GM21786 (cell line): Measurements from ENCODE around the gene CCKAR.

Experiments
- ATAC-seq: cut with Tn5 transposase; IDR thresholded peaks from one replicate; pipeline ENCODE4 v1.9.1; 2021; ENCODE audit not compliant: unreplicated experiment

Gene CCKAR

DNA sequence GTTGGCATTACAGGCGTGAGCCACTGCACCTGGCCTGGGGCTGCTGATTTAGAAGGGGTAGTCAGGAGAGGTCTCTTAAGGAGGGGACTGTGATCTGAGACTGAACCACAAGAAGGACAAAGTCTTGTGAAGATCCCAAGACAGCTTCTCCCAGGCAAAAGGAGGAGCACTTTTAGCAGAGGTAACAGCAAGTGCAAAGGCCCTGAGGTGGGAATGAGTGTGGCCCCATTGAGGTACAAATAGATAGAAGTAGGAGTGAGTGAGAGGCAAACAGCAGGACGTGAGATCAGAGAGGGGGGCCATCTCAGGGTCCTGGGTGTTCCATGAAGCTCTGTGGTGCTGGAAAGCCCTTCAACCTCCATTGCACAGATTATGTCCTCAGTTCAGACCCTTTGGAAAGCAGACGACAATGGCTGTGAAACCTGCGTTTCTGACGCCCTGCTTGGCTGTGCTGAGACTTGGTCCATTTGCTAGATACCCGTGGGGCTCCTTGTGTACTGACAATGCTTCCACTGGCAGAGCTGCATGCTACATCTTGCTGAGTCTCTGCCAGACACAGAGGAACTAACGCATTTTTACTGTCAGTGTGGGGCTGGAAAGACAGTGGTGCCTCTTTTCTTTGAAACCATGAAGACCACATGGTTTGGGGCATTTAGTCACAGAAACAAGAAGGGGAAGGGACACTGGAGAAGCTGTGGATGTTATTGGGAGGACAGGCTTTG lies 1.3 kb upstream of the CCKAR start:
- no peak for ATAC-seq

DNA sequence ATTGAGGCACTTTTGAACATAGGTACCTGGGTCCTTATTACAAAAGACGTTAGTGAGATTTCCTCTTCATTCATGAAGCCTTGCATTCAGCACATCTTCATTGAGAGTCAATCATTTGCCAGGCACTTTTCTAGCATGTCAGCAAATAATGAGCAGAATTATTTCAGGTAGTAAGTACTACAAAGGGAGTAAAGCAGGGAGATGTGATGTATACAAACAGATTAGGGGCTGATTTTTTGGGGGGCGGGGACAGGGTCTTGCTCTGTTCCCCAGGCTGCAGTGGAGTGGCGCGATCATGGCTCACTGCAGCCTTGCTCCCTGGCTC lies 638 bp upstream of the CCKAR start:
- ATAC-seq: no peak

- ATAC-seq: no peak
Observed at GRCh38 chr4:26489101-26489985, 941 bp downstream of the CCKAR start.

GRCh38 chr4:26485684-26486083 lies 4.6 kb downstream of the CCKAR start:
- ATAC-seq: no peak

- ATAC-seq: no peak
Observed at GRCh38 chr4:26484516-26484915, 5.8 kb downstream of the CCKAR start.

DNA sequence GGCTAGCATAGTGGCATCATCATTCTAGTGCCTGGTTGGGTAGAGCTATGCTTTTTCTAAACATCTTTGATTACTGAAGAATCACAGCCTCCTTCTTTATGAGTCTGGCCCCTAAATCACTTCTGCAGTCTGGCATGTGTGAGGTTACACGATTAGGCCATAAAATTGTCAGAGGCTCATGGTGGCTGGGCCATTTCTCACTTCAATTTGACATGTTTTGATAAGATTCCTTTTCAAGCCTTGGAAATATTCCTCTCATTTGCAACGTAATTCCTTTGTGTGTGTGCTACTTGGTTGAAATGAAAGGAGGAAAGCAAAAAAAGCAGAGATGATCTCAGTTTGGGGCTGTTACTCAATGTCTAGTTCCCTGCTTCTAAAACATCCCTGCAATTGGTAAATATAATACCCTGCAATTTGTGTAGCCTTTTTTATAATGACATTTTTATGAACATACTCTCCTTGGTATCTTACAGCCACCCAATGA lies 6.2 kb downstream of the CCKAR start:
- no peak for ATAC-seq

- no peak for ATAC-seq
Observed at GRCh38 chr4:26482508-26483462, 7.5 kb downstream of the CCKAR start.

- ATAC-seq: no peak
Observed at GRCh38 chr4:26478330-26478729, 12.0 kb downstream of the CCKAR start.

DNA sequence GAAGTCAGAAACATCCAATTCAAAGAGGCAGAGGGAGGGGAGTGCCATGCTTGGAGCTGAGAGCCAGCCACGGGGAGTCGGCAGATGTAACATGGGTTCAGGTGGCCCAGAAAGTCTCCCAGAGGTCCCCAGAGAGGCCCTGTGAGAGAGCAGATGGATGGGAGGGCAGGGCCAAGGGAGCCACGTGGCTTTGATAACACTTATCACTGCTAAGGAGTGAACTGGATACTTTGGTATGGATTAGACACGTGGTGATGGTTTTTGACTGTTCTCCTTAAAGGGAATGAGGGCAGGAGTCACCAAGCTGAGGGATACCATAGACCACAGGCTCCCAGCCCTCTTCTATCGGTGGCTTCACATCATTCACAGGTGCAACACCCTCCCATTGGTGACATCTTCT lies 13.7 kb downstream of the CCKAR start:
- no peak for ATAC-seq

DNA sequence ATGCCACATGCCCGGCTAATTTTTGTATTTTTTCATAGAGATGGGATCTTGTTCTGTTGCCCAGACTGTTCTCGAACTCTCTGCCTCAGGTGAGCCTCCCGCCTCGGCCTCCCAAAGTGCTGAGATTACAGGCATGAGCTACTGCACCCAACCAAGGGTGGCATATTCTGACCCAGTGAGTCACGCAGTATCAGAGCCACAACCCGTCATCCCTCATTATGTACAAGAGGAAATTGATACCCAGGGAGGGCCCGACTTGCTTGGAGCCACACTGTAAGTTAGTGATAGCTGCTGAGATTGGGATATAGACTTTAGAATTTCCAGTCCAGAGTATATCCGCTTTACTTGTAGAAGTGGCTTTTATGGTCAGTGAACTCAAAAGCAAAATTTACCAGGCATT lies 14.6 kb downstream of the CCKAR start:
- no peak for ATAC-seq

GRCh38 chr4:26474551-26474950 lies 15.7 kb downstream of the CCKAR start:
- ATAC-seq: no peak

GRCh38 chr4:26473893-26474292 lies 16.4 kb downstream of the CCKAR start:
- ATAC-seq: no peak

GRCh38 chr4:26471890-26472289 lies 18.4 kb downstream of the CCKAR start:
- ATAC-seq: no peak

GRCh38 chr4:26468977-26469376 lies 21.3 kb downstream of the CCKAR start:
- ATAC-seq: no peak

DNA sequence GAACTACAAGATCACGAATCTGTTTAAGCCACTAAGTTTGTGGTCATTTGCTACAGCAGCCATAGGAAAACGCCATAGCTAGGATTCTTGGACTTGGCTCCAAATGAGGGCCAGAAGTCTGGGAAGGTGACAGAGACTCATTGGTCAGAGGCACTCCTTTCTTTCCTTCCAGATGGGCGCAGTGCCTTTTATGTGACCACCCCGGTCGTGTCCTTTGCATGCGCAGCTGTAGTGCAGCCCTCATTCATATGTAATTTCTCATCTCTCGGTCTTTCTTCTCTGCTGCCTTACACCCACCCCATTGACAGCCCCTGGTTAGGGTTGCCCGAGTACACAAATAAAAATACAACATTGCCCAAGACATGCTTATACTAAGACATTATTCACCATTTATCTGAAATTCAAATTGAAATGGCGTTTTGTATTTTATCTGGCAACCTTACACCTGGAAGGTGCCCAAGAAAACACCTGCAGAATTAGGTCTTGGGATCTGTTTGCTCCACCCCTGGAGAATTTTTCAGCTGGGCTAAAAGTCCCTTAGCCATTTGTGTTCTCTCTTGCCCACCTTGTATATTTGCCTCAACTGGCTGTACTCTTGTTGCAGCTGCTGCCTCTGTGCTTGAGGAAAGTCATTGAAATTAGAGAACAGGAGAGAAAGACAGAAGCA lies 21.9 kb downstream of the CCKAR start:
- no peak for ATAC-seq

DNA sequence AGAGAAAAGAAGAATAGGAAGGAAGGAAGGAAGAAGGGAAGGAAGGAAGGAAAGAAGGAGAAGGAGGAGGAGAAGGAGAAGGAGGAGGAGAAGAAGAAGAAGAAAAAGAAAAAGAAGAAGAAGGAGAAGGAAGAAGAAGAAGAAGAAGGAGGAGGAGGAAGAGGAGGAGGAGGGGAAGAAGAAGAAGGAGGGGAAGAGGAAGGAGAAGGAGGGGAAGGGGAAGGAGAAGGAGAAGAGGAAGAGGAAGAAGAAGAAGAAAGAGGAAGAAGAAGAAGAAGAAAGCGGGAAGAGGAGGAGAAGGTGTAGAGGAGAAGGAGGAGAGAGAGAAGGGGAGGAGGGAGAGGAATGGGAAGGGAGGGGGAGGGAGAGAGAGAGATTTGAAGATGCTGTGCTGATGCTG lies 22.6 kb downstream of the CCKAR start:
- no peak for ATAC-seq

DNA sequence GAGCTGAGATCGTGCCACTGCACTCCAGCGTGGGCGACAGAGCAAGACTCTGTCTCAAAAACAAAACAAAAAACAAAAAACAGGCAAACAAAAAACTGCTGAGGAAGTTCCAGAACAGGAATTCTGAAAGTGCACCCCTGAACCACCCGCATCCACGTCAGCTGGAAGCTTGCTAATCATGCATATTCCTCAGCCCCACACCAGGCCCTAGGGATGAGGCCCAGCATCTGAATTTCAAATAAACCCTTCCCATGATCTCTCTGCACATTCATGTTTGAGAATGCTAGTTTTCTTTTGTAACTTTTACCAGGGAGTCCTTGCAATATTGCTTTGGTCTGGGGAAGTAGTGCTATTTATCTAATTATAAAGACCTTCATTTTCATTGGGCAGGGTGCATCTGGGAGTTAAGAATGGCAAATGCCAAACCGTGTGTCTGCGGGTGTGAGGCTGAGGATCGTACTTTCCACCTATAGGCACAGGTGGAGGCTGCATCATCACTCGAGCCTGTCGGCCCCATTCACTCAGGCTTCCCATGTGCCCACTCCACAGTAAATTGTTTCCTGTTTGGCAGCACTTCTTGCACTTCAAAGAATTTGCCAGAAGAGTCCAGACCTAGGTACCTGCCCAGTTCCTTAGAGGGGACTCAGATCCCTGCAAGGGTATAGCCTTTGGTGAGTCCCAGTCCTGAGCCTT lies 23.6 kb downstream of the CCKAR start:
- ATAC-seq: no peak

- ATAC-seq: no peak
Observed at GRCh38 chr4:26464420-26465095, 25.7 kb downstream of the CCKAR start.

DNA sequence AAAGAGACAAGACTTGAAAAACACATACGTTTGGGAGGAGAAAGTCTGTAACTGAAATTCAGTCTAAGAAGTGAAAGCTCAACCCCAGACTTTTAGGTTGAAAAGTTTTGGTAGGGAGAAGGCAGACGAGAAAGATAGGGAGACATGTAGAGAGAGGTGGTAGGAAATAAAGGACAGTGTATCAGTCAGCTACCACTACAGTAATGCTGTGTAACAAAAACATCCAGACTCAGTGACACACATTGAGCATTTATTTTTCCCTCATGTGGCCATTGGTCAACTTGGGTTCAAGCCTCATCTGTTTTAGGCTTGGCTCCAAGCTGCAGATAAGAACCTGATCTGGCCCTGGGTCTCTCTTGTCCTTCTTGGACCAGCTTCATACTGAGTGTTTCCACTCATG lies 26.9 kb downstream of the CCKAR start:
- ATAC-seq: no peak

DNA sequence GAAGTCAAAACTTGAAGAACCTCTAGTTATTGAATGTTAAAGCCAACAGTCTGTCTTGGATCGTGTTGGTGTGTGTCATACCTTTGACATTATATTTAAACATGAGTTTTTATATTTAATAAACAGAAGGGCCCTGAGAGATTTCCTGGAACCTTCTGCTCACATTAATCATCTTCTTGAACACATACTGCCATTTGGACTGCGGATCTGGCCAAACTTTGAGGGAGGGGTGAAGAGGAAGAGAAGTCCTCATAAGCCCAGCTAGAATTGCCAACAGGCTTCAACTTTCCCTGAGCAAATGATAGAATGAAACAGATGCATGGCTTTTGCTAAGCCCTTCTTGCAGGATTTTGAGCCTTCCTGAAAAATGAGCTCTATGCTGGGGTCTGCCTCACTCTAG lies 27.4 kb downstream of the CCKAR start:
- ATAC-seq: no peak
